Stimulated activated CD8-positive, alpha-beta memory T cell treated with anti-CD3 and anti-CD28 coated beads, Interleukin-12 subunit alpha, Interleukin-12 subunit beta, amount 100 ng/mL, for 24 hours (primary cell): Measurements from ENCODE around the gene ENPP5.
"Not testable (repeated sequence)": the region's sequence is repeated elsewhere in the genome, so short reads cannot be mapped to it uniquely, and the experiment has no call there.

Experiments used
- DNase-seq: peaks from one replicate; pipeline ENCODE4 v3.0.0-alpha.2; 2020; ENCODE audit errors: extremely low read depth

The ENPP5 gene

GRCh38 chr6:46175446-46175845 lies 4.7 kb upstream of the ENPP5 start:
- no peak for DNase-seq

GRCh38 chr6:46174904-46175303 lies 4.1 kb upstream of the ENPP5 start:
- DNase-seq = no peak

GRCh38 chr6:46172176-46172575 lies 1.4 kb upstream of the ENPP5 start:
- no peak for DNase-seq

GRCh38 chr6:46160102-46160501 lies 10.7 kb downstream of the ENPP5 start:
- DNase-seq = no peak

- no peak for DNase-seq
Measured at GRCh38 chr6:46159229-46159628, 11.6 kb downstream of the ENPP5 start.

- DNase-seq = no peak
Measured at GRCh38 chr6:46156701-46157100, 14.1 kb downstream of the ENPP5 start.

GRCh38 chr6:46149066-46149465 lies 21.7 kb downstream of the ENPP5 start:
- not testable (repeated sequence) for DNase-seq

GRCh38 chr6:46144270-46144669 lies 26.5 kb downstream of the ENPP5 start:
- no peak for DNase-seq

- DNase-seq = no peak
Measured at GRCh38 chr6:46138281-46138680, 32.5 kb downstream of the ENPP5 start.

- DNase-seq = no peak
Measured at GRCh38 chr6:46137387-46137786, 33.4 kb downstream of the ENPP5 start.

- no peak for DNase-seq
Measured at GRCh38 chr6:46136831-46137230, 33.9 kb downstream of the ENPP5 start.

GRCh38 chr6:46135176-46135575 lies 35.6 kb downstream of the ENPP5 start:
- DNase-seq = no peak

- DNase-seq = no peak
Measured at GRCh38 chr6:46134216-46134615, 36.6 kb downstream of the ENPP5 start.

- DNase-seq = not testable (repeated sequence)
Measured at GRCh38 chr6:46131291-46131690, 39.5 kb downstream of the ENPP5 start.

- DNase-seq = no peak
Measured at GRCh38 chr6:46130666-46131065, 40.1 kb downstream of the ENPP5 start.

- peak; percentile 68 for DNase-seq
Measured at GRCh38 chr6:46129629-46130511, 40.9 kb downstream of the ENPP5 start, which contains the start of gene ENPP4. TSS of gene ENPP4 (plus strand) at chr6:46129989. CDS start at chr6:46139584, 9,595 bp downstream.

- no peak for DNase-seq
Measured at GRCh38 chr6:46129291-46129628, 41.5 kb downstream of the ENPP5 start.

- no peak for DNase-seq
Measured at GRCh38 chr6:46128476-46128875, 42.3 kb downstream of the ENPP5 start.

GRCh38 chr6:46119679-46120078 lies 51.1 kb downstream of the ENPP5 start:
- DNase-seq = not testable (repeated sequence)

GRCh38 chr6:46118836-46119235 lies 51.9 kb downstream of the ENPP5 start:
- no peak for DNase-seq

GRCh38 chr6:46118157-46118556 lies 52.6 kb downstream of the ENPP5 start:
- DNase-seq = no peak

- DNase-seq = no peak
Measured at GRCh38 chr6:46116289-46116688, 54.5 kb downstream of the ENPP5 start.

GRCh38 chr6:46115634-46116033 lies 55.1 kb downstream of the ENPP5 start:
- no peak for DNase-seq

- no peak for DNase-seq
Measured at GRCh38 chr6:46113370-46113769, 57.4 kb downstream of the ENPP5 start.
